SH-SY5Y (cell line): Measurements from ENCODE around the gene SLC22A1.

Experiments
- GATA2 ChIP-seq: IDR thresholded peaks from 2 replicates; pipeline ENCODE4 v1.6.1; 2011; ENCODE audit warnings: mild to moderate bottlenecking, low read depth, low read length
- GATA3 ChIP-seq: IDR thresholded peaks from 2 replicates; pipeline ENCODE4 v1.6.1; 2011; ENCODE audit warnings: low read depth, mild to moderate bottlenecking, low read length, moderate library complexity

GRCh38 chr6:160086754-160087153 lies 34.9 kb upstream of the SLC22A1 start:
- TF ChIP-seq GATA2 (no peak), GATA3 (no peak)
